Measurements from ENCODE around the gene HOTAIR.

- TF ChIP-seq POLR2A (IDR thresholded peaks at IDR 0.05): no peak
- no peak for TF ChIP-seq CTCF (IDR thresholded peaks at IDR 0.05)
- TF ChIP-seq EP300 (IDR thresholded peaks at IDR 0.05): no peak
Observed at GRCh38 chr12:53980104-53980801, 5.5 kb upstream of the HOTAIR start.
